Activated CD8-positive, alpha-beta memory T cell treated with anti-CD3 and anti-CD28 coated beads, Interleukin-2, amount 50 U/mL, for 48 hours (primary cell): ENCODE results near the gene SIAH2.
"Not testable (repeated sequence)": the region's sequence is repeated elsewhere in the genome, so short reads cannot be mapped to it uniquely, and the experiment has no call there.

Experiments used
- DNase-seq: peaks from one replicate; pipeline ENCODE4 v3.0.0-alpha.2; 2020

Gene SIAH2

GRCh38 chr3:150763122-150763840 is at the start of gene SIAH2:
Gene SIAH2, minus strand, starts transcription at chr3:150763169. Its CDS starts 320 bp downstream, at chr3:150762849.
- peak; percentile 93 for DNase-seq

- DNase-seq: no peak
Observed at GRCh38 chr3:150811984-150812383, 49.0 kb upstream of the SIAH2 start.

- no peak for DNase-seq
Observed at GRCh38 chr3:150810641-150811040, 47.7 kb upstream of the SIAH2 start.

- DNase-seq: no peak
Observed at GRCh38 chr3:150806185-150806835, 43.3 kb upstream of the SIAH2 start.

- DNase-seq: no peak
Observed at GRCh38 chr3:150805354-150805753, 42.4 kb upstream of the SIAH2 start.

- no peak for DNase-seq
Observed at GRCh38 chr3:150803440-150803985, 40.5 kb upstream of the SIAH2 start.

GRCh38 chr3:150800722-150801121 is 37.8 kb upstream of the SIAH2 start:
- DNase-seq: no peak

- no peak for DNase-seq
Observed at GRCh38 chr3:150798122-150798618, 35.2 kb upstream of the SIAH2 start.

- DNase-seq: no peak
Observed at GRCh38 chr3:150797155-150797554, 34.2 kb upstream of the SIAH2 start.

GRCh38 chr3:150796527-150796926 is 33.6 kb upstream of the SIAH2 start:
- DNase-seq: not testable (repeated sequence)

- DNase-seq: no peak
Observed at GRCh38 chr3:150793641-150794040, 30.7 kb upstream of the SIAH2 start.

GRCh38 chr3:150790629-150791028 is 27.7 kb upstream of the SIAH2 start:
- no peak for DNase-seq

- DNase-seq: no peak
Observed at GRCh38 chr3:150789451-150789850, 26.5 kb upstream of the SIAH2 start.

- DNase-seq: peak; percentile 90
Observed at GRCh38 chr3:150787741-150788370, 24.9 kb upstream of the SIAH2 start.

GRCh38 chr3:150786791-150787190 is 23.8 kb upstream of the SIAH2 start:
- DNase-seq: no peak

GRCh38 chr3:150784747-150785125 is 21.8 kb upstream of the SIAH2 start:
- DNase-seq: no peak

GRCh38 chr3:150783920-150784746 is 21.2 kb upstream of the SIAH2 start:
- DNase-seq: no peak

GRCh38 chr3:150783316-150783715 is 20.3 kb upstream of the SIAH2 start:
- DNase-seq: no peak

GRCh38 chr3:150779402-150779858 is 16.5 kb upstream of the SIAH2 start:
- no peak for DNase-seq

- DNase-seq: no peak
Observed at GRCh38 chr3:150778793-150779401, 15.9 kb upstream of the SIAH2 start.

GRCh38 chr3:150775001-150775599 is 12.1 kb upstream of the SIAH2 start:
- DNase-seq: no peak
